Urinary bladder (tissue), 4 donors: ENCODE measurements around the gene ZSCAN21. TPM values are rescaled to one million over a fixed set of nuclear protein-coding genes. Genes with fewer than 3 reads are reported as not detected.

Source experiments
- DNase-seq: peaks from one replicate; pipeline ENCODE4 v3.0.0-alpha.2; 2015; ENCODE audit errors: extremely low spot score
- H3K27ac ChIP-seq: one replicate; pipeline ENCODE4 v1.5.1; 2013; ENCODE audit warnings: low read depth, mild to moderate bottlenecking, moderate library complexity
- H3K36me3 ChIP-seq: one replicate; pipeline ENCODE4 v1.6.1; 2013; ENCODE audit warnings: mild to moderate bottlenecking, moderate library complexity; ENCODE audit not compliant: insufficient read depth
- H3K4me1 ChIP-seq: one replicate; pipeline ENCODE4 v1.6.1; 2013; ENCODE audit warnings: mild to moderate bottlenecking, moderate library complexity; ENCODE audit not compliant: insufficient read depth
- H3K4me3 ChIP-seq: one replicate; pipeline ENCODE4 v1.5.1; 2013; ENCODE audit warnings: low read depth, low read length
- WGBS: extraction: QIAGEN DNeasy Blood & Tissue Kit; methylation state at CpG from one replicate; pipeline ENCODE4 v1.1.7; 2013; 5-methylcytosine and 5-hydroxymethylcytosine counted together
- polyA plus RNA-seq: library from polyadenylated mRNA; stranded (reverse); fragments of 200-250 nt; gene quantifications from one replicate; pipeline ENCODE4 v1.2.3, GENCODE V29; 2013
- total RNA-seq: library from RNA; depleted of rRNA; stranded (reverse); fragments of >200 nt; gene quantifications from one replicate; pipeline ENCODE4 v1.2.3, GENCODE V29; 2014
- donor health status: healthy with polysubstance abuse.
- donor health status: healthy.

The ZSCAN21 gene
- total and polyA plus RNA-seq, 2 donors = 10.4 to 11.6 TPM

- Histone ChIP-seq H3K4me1 (no peaks in the 10 kb centered on the region), H3K36me3 (no peaks in the 10 kb centered on the region), H3K4me3 (peak overlapping the region; percentile 100), H3K27ac (peak overlapping the region; percentile 97)
- 22% methylated on average over 11 of the region's 11 CpGs for WGBS
- no peak for DNase-seq
Measured at GRCh38 chr7:100016215-100016901, 33.2 kb upstream of the ZSCAN21 start.

GRCh38 chr7:100017300-100017699 lies 32.3 kb upstream of the ZSCAN21 start:
- DNase-seq = no peak
- no peak overlapping the region for H3K4me3 ChIP-seq
- no peak overlapping the region for H3K27ac ChIP-seq
- no peaks in the 10 kb centered on the region for H3K36me3 ChIP-seq
- 65% methylated on average over 11 of the region's 11 CpGs for WGBS
- no peaks in the 10 kb centered on the region for H3K4me1 ChIP-seq

- Histone ChIP-seq H3K36me3 (no peaks in the 10 kb centered on the region), H3K27ac (no peak overlapping the region), H3K4me1 (no peaks in the 10 kb centered on the region), H3K4me3 (no peak overlapping the region)
- 92% methylated on average over 5 of the region's 5 CpGs for WGBS
- DNase-seq = no peak
Measured at GRCh38 chr7:100017875-100018274, 31.7 kb upstream of the ZSCAN21 start.

- H3K4me3 ChIP-seq = no peak overlapping the region
- no peaks in the 10 kb centered on the region for H3K4me1 ChIP-seq
- 74% methylated on average over 7 of the region's 7 CpGs for WGBS
- H3K27ac ChIP-seq = no peak overlapping the region
- DNase-seq = no peak
- peaks cover 3% of the 10 kb centered on the region for H3K36me3 ChIP-seq
Measured at GRCh38 chr7:100019908-100020307, 29.7 kb upstream of the ZSCAN21 start.

- H3K4me1 ChIP-seq = no peaks in the 10 kb centered on the region
- no peak overlapping the region for H3K27ac ChIP-seq
- H3K36me3 ChIP-seq = peaks cover 4% of the 10 kb centered on the region
- 91% methylated on average over 3 of the region's 3 CpGs for WGBS
- H3K4me3 ChIP-seq = no peak overlapping the region
- DNase-seq = no peak
Measured at GRCh38 chr7:100021297-100021696, 28.3 kb upstream of the ZSCAN21 start.

GRCh38 chr7:100022621-100023020 lies 27.0 kb upstream of the ZSCAN21 start:
- Histone ChIP-seq H3K27ac (no peak overlapping the region), H3K4me1 (no peaks in the 10 kb centered on the region), H3K4me3 (no peak overlapping the region), H3K36me3 (peaks cover 4% of the 10 kb centered on the region)
- DNase-seq = no peak
- 74% methylated on average over 5 of the region's 5 CpGs for WGBS

- WGBS = 95% methylated on average over 12 of the region's 12 CpGs
- Histone ChIP-seq H3K4me1 (no peaks in the 10 kb centered on the region), H3K36me3 (peaks cover 4% of the 10 kb centered on the region), H3K4me3 (no peak overlapping the region), H3K27ac (no peak overlapping the region)
- no peak for DNase-seq
Measured at GRCh38 chr7:100023526-100023925, 26.0 kb upstream of the ZSCAN21 start.

GRCh38 chr7:100024020-100024619 lies 25.5 kb upstream of the ZSCAN21 start:
- H3K4me1 ChIP-seq = no peaks in the 10 kb centered on the region
- H3K27ac ChIP-seq = no peak overlapping the region
- DNase-seq = no peak
- 91% methylated on average over 12 of the region's 12 CpGs for WGBS
- H3K4me3 ChIP-seq = no peak overlapping the region
- H3K36me3 ChIP-seq = peaks cover 4% of the 10 kb centered on the region

- H3K36me3 ChIP-seq = peaks cover 6% of the 10 kb centered on the region
- no peak for DNase-seq
- 95% methylated on average over 11 of the region's 11 CpGs for WGBS
Measured at GRCh38 chr7:100027197-100027596, 22.4 kb upstream of the ZSCAN21 start.

GRCh38 chr7:100029596-100029995 lies 20.0 kb upstream of the ZSCAN21 start:
- Histone ChIP-seq H3K27ac (no peak overlapping the region), H3K4me1 (no peaks in the 10 kb centered on the region), H3K36me3 (peaks cover 9% of the 10 kb centered on the region), H3K4me3 (no peak overlapping the region)
- 83% methylated on average over 5 of the region's 5 CpGs for WGBS
- DNase-seq = no peak

More at GRCh38 chr7:100027197-100027596, 22.4 kb upstream of the ZSCAN21 start:
- Histone ChIP-seq H3K4me1 (no peaks in the 10 kb centered on the region), H3K4me3 (no peak overlapping the region), H3K27ac (no peak overlapping the region)

GRCh38 chr7:100033526-100033925 lies 16.0 kb upstream of the ZSCAN21 start:
- no peak for DNase-seq
- 95% methylated on average over 6 of the region's 6 CpGs for WGBS

GRCh38 chr7:100034871-100035510 lies 14.6 kb upstream of the ZSCAN21 start:
- no peak overlapping the region for H3K27ac ChIP-seq
- no peaks in the 10 kb centered on the region for H3K4me1 ChIP-seq
- 79% methylated on average over 8 of the region's 8 CpGs for WGBS
- H3K4me3 ChIP-seq = no peak overlapping the region
- no peak for DNase-seq
- H3K36me3 ChIP-seq = peaks cover 7% of the 10 kb centered on the region

More at GRCh38 chr7:100033526-100033925, 16.0 kb upstream of the ZSCAN21 start:
- no peaks in the 10 kb centered on the region for H3K4me1 ChIP-seq
- H3K27ac ChIP-seq = no peak overlapping the region
- peaks cover 7% of the 10 kb centered on the region for H3K36me3 ChIP-seq
- H3K4me3 ChIP-seq = no peak overlapping the region

- no peak for DNase-seq
- WGBS = 89% methylated on average over 6 of the region's 6 CpGs
- no peak overlapping the region for H3K27ac ChIP-seq
- peaks cover 7% of the 10 kb centered on the region for H3K36me3 ChIP-seq
- H3K4me1 ChIP-seq = no peaks in the 10 kb centered on the region
- no peak overlapping the region for H3K4me3 ChIP-seq
Measured at GRCh38 chr7:100035876-100036275, 13.7 kb upstream of the ZSCAN21 start.

GRCh38 chr7:100038326-100038725 lies 11.2 kb upstream of the ZSCAN21 start:
- WGBS = 95% methylated on average over 7 of the region's 7 CpGs

More at GRCh38 chr7:100038326-100038725, 11.2 kb upstream of the ZSCAN21 start:
- Histone ChIP-seq H3K4me3 (no peak overlapping the region), H3K36me3 (peaks cover 4% of the 10 kb centered on the region), H3K27ac (no peak overlapping the region), H3K4me1 (no peaks in the 10 kb centered on the region)
- no peak for DNase-seq
